HepG2 (cell line): ENCODE measurements around the gene SFXN2. TPM values are rescaled to one million over a fixed set of nuclear protein-coding genes. Genes with fewer than 3 reads are reported as not detected.

Experiments used
- ATAC-seq: fragments of 200-7000 bp; cut with Tn5 transposase; 3 replicates; pipeline ENCODE4 v1.9.1; 2020; ENCODE audit warnings: mild to moderate bottlenecking, moderate library complexity
- BruUV-seq: library from RNA; stranded (reverse); fragments of 400-500 nt; replicated peaks from 2 replicates; lab custom pipeline; 2021; lab: Mats Ljungman, UMichigan
- CTCF ChIA-PET: fragments of 300-600 bp; formaldehyde crosslinking; extraction: SDS; loops from one replicate; lab custom pipeline; 2021; ENCODE audit warnings: low total read pairs, inconsistent platforms, low intra/inter-chr PET ratio; lab: Yijun Ruan, JAX
- POLR2A ChIA-PET: fragments of 350-600 bp; sonication (Branson Sonifier 250); formaldehyde crosslinking; loops from one replicate; lab custom pipeline; 2020; ENCODE audit warnings: antibody characterized with exemption, inconsistent platforms; lab: Yijun Ruan, JAX
- DNase-seq: peaks from one replicate; pipeline ENCODE4 v3.0.0-alpha.2; 2015; ENCODE audit warnings: low spot score
- FAIRE-seq: peaks from 3 replicates; lab custom pipeline; 2011; peaks lifted over from hg19 to GRCh38; lab: Jason Lieb, UNC
- H2AFZ ChIP-seq: one replicate; pipeline ENCODE4 v1.6.1; 2011; ENCODE audit warnings: low read length, inconsistent platforms
- H3K27ac ChIP-seq: fragments of 300-600 bp; 3 replicates; pipeline ENCODE4 v1.8.0; 2011; ENCODE audit warnings: mixed run types, mild to moderate bottlenecking, mixed read lengths, low read length, inconsistent platforms; ENCODE audit not compliant: insufficient read depth; ENCODE audit errors: extremely low read length
- H3K27me3 ChIP-seq, 2 experiments: fragments of 200-600 bp in 1 of 2; 2 replicates in 1 of 2; 3 replicates in 1 of 2; pipeline versions ENCODE4 v1.6.0 to v1.8.0; 2011; ENCODE audit warnings: low read length in 2 of 2, mild to moderate bottlenecking in 2 of 2, moderate library complexity in 2 of 2, inconsistent platforms in 1 of 2; ENCODE audit not compliant: insufficient read depth in 2 of 2, control insufficient read depth in 1 of 2
- H3K36me3 ChIP-seq, 2 experiments: fragments of 200-600 bp in 1 of 2; replicated peaks in 1 of 2; 2 replicates in 1 of 2; 3 replicates in 1 of 2; pipeline versions ENCODE4 v1.5.1 to v1.8.0; 2011; ENCODE audit warnings: low read length in 2 of 2, inconsistent platforms in 1 of 2; ENCODE audit not compliant: insufficient read depth in 2 of 2, control insufficient read depth in 1 of 2
- H3K4me1 ChIP-seq: 2 replicates; pipeline ENCODE4 v1.5.1; 2012; ENCODE audit warnings: low read length, inconsistent platforms; ENCODE audit not compliant: insufficient read depth
- H3K4me2 ChIP-seq: 2 replicates; pipeline ENCODE4 v1.6.0; 2011; ENCODE audit warnings: low read depth, low read length, inconsistent platforms
- H3K4me3 ChIP-seq, 3 experiments: fragments of 200-600 bp in 1 of 3; sonication (generic), shearing (Covaris generic) in 1 of 3; replicated peaks in 1 of 3; 2 replicates each; pipeline ENCODE4 v1.5.1; 2011 to 2016; ENCODE audit warnings: low read length in 3 of 3, inconsistent platforms in 2 of 3, low read depth in 2 of 3, mild to moderate bottlenecking in 2 of 3, control low read depth in 1 of 3, mixed read lengths in 1 of 3; ENCODE audit not compliant: insufficient read depth in 1 of 3
- H3K79me2 ChIP-seq: one replicate; pipeline ENCODE4 v1.6.1; 2011; ENCODE audit warnings: low read length, inconsistent platforms; ENCODE audit not compliant: insufficient read depth
- H3K9ac ChIP-seq: 2 replicates; pipeline ENCODE4 v1.6.0; 2011; ENCODE audit warnings: mild to moderate bottlenecking, low read depth, low read length, inconsistent platforms; ENCODE audit not compliant: insufficient read depth
- H3K9me3 ChIP-seq: 2 replicates; pipeline ENCODE4 v1.5.1; 2012; ENCODE audit warnings: mild to moderate bottlenecking, low read length
- H4K20me1 ChIP-seq: 2 replicates; pipeline ENCODE4 v1.6.0; 2011; ENCODE audit warnings: inconsistent platforms, mild to moderate bottlenecking, low read length, moderate library complexity; ENCODE audit not compliant: insufficient read depth
- BRD4 ChIP-seq: sonication (generic); formaldehyde crosslinking; IDR thresholded peaks from 2 replicates; pipeline ENCODE4 v1.4.0; 2020; ENCODE audit warnings: missing genetic modification reagents
- ETV6 ChIP-seq: sonication (generic); formaldehyde crosslinking; conservative IDR thresholded peaks from 2 replicates; pipeline ENCODE4 v1.4.0; 2020; ENCODE audit warnings: missing genetic modification reagents
- HNRNPK ChIP-seq: fragments of 200-400 bp; formaldehyde crosslinking; IDR thresholded peaks from 2 replicates; pipeline ENCODE4 v1.6.1; 2018; ENCODE audit warnings: low read length, low read depth, moderate library complexity, mild to moderate bottlenecking; ENCODE audit not compliant: poor library complexity, severe bottlenecking
- IKZF4 ChIP-seq: sonication (generic); formaldehyde crosslinking; IDR thresholded peaks from 2 replicates; pipeline ENCODE4 v1.5.1; 2020; ENCODE audit warnings: borderline replicate concordance, mild to moderate bottlenecking, low read depth, missing genetic modification reagents; ENCODE audit errors: not compliant biosample characterization
- RBFOX2 ChIP-seq: fragments of 200-400 bp; formaldehyde crosslinking; IDR thresholded peaks from 2 replicates; pipeline ENCODE4 v1.6.1; 2017; ENCODE audit warnings: low read depth, mild to moderate bottlenecking, low read length
- SAP130 ChIP-seq: IDR thresholded peaks from 2 replicates; pipeline ENCODE4 v1.6.1; 2016; ENCODE audit warnings: low read depth
- SIN3B ChIP-seq: fragments of 150-350 bp; IDR thresholded peaks from 2 replicates; pipeline ENCODE4 v1.6.1; 2014; ENCODE audit warnings: low read length
- TRIM24 ChIP-seq: sonication (generic); formaldehyde crosslinking; IDR thresholded peaks from 2 replicates; pipeline ENCODE4 v1.8.0; 2022; ENCODE audit warnings: mild to moderate bottlenecking, missing genetic modification reagents
- ZBTB7A ChIP-seq: sonication (generic); formaldehyde crosslinking; IDR thresholded peaks from 2 replicates; pipeline ENCODE4 v1.8.0; 2022; ENCODE audit warnings: mild to moderate bottlenecking, missing genetic modification reagents
- ZNF121 ChIP-seq: sonication (generic); formaldehyde crosslinking; IDR thresholded peaks from 2 replicates; pipeline ENCODE4 v1.5.0; 2020; ENCODE audit warnings: mild to moderate bottlenecking, missing genetic modification reagents
- ZNF225 ChIP-seq: sonication (generic); formaldehyde crosslinking; IDR thresholded peaks from 2 replicates; pipeline ENCODE4 v1.4.0; 2020; ENCODE audit warnings: mild to moderate bottlenecking, missing genetic modification reagents
- ZNF296 ChIP-seq: sonication (generic); formaldehyde crosslinking; conservative IDR thresholded peaks from 2 replicates; pipeline ENCODE4 v1.5.0; 2020; ENCODE audit warnings: mild to moderate bottlenecking, missing genetic modification reagents
- ZNF598 ChIP-seq: sonication (generic); formaldehyde crosslinking; IDR thresholded peaks from 2 replicates; pipeline ENCODE4 v1.5.1; 2020; ENCODE audit warnings: mild to moderate bottlenecking, missing genetic modification reagents, borderline replicate concordance
- ZNF746 ChIP-seq: sonication (generic); formaldehyde crosslinking; IDR thresholded peaks from 2 replicates; pipeline ENCODE4 v1.8.0; 2022; ENCODE audit warnings: mild to moderate bottlenecking, missing genetic modification reagents
- ZNF776 ChIP-seq: sonication (generic); formaldehyde crosslinking; IDR thresholded peaks from 2 replicates; pipeline ENCODE4 v1.4.0; 2020; ENCODE audit warnings: mild to moderate bottlenecking, missing genetic modification reagents
- ZNF878 ChIP-seq: sonication (generic); formaldehyde crosslinking; IDR thresholded peaks from 2 replicates; pipeline ENCODE4 v1.8.1; 2023; ENCODE audit warnings: mild to moderate bottlenecking, missing genetic modification reagents, moderate library complexity
- WGBS: methylation state at CpG from one replicate; pipeline ENCODE4 v1.1.6; 2017; ENCODE audit warnings: low lambda C conversion rate; 5-methylcytosine and 5-hydroxymethylcytosine counted together
- in situ Hi-C: cut with HindIII; loops from 2 replicates; pipeline ENCODE4 v1.10.0; 2017; ENCODE audit warnings: low pct_unique_long_range_greater_than_20kb; ENCODE audit not compliant: extremely low pct_ligation_motif_present
- intact Hi-C: fragments of 100-400 bp; cut with micrococcal nuclease; formaldehyde crosslinking; loops from one replicate; pipeline ENCODE4 v1.10.0; 2022; ENCODE audit not compliant: unreplicated experiment
- polyA plus RNA-seq, 8 experiments: library from polyadenylated mRNA; depleted of rRNA in 3 of 8; stranded (reverse) in 7 of 8; unstranded in 1 of 8; fragments of >200 nt; fragmentation: Illumina TruSeq in 4 of 8; extraction: Trizol in 4 of 8; gene quantifications; 2 replicates each; pipeline versions ENCODE4 v1.2.1 to v1.2.3, GENCODE V29; 2011 to 2016; ENCODE audit warnings: low read depth in 4 of 8, missing spikeins in 1 of 8, mixed read lengths in 1 of 8; ENCODE audit not compliant: insufficient read depth in 1 of 8
- total RNA-seq, 5 experiments: library from RNA; depleted of rRNA; stranded (reverse); fragments of >200 nt; fragmentation: Illumina TruSeq; extraction: Trizol; gene quantifications; 2 replicates each; pipeline ENCODE4 v1.2.3, GENCODE V29; 2016; ENCODE audit warnings: low read depth in 1 of 5
- TF ChIP-seq, protein P1 (sequence below): sonication (generic); formaldehyde crosslinking; IDR thresholded peaks from 2 replicates; pipeline ENCODE4 v1.4.0; 2020; ENCODE audit warnings: missing genetic modification reagents, borderline replicate concordance
- TF ChIP-seq, protein P2 (sequence below): sonication (generic); formaldehyde crosslinking; IDR thresholded peaks from 2 replicates; pipeline ENCODE4 v1.4.0; 2020; ENCODE audit warnings: missing genetic modification reagents
- TF ChIP-seq, protein P3 (sequence below): sonication (generic); formaldehyde crosslinking; IDR thresholded peaks from 2 replicates; pipeline ENCODE4 v1.4.0; 2020; ENCODE audit warnings: low read depth, mild to moderate bottlenecking, missing genetic modification reagents

SFXN2 gene
- total and polyA plus RNA-seq, 2 of the 13 experiments (the other 11 are each of a cell fraction or from before 2014, with no cell fraction given), result 12.8 to 21.1 TPM

GRCh38 chr10:102675666-102676533, 38.5 kb upstream of the SFXN2 start:
- Histone ChIP-seq H3K9ac (no peak overlapping the region), H4K20me1 (no peaks in the 10 kb centered on the region), H3K4me1 (peaks cover 86% of the 10 kb centered on the region), H2AFZ (no peak overlapping the region), H3K27me3 (no peaks in the 10 kb centered on the region), H3K9me3 (no peaks in the 10 kb centered on the region), H3K27ac (no peak overlapping the region), H3K4me3 (peak overlapping the region; percentile 21 to 69 (median 24)), H3K79me2 (no peaks in the 10 kb centered on the region), H3K36me3 (no peaks in the 10 kb centered on the region), H3K4me2 (peak overlapping the region; percentile 82)
- no peak; the same call in 2 of the 3 replicates for ATAC-seq
- BruUV-seq, result no TSS peak
- 8% methylated on average over 15 of the region's 16 CpGs for WGBS
- ChIA-PET CTCF (no interaction called here), POLR2A (interaction anchor here (0.6 to 2.4 kb wide), 12 partner anchors 10 to 718 kb away, joined by 3 to 13 read pairs (median 6); partner anchors contain the start of genes ARL3 and SFXN2)
- intact Hi-C loops (loop anchor here (5.0 kb wide), 1 partner anchor 174 kb away; the partner anchor contains the start of genes ACTR1A and SUFU), in situ Hi-C loops (loop anchor here (5.0 kb wide), 1 partner anchor 36 kb away; the partner anchor contains the start of genes ARL3 and SFXN2)
- DNase-seq, result peak; percentile 79
- peak; percentile 37 for FAIRE-seq
- no peak for TF ChIP-seq ZNF121
- TF ChIP-seq ZNF296 (CRISPR knock-in tag), result no peak
- no peak for TF ChIP-seq ZNF776 (CRISPR knock-in tag)
- TF ChIP-seq IKZF4, result no peak
- no peak for TF ChIP-seq HNRNPK
- no peak for TF ChIP-seq RBFOX2
- no peak for TF ChIP-seq ETV6 (CRISPR knock-in tag)
- no peak for TF ChIP-seq ZNF878
- TF ChIP-seq, protein P1, sequence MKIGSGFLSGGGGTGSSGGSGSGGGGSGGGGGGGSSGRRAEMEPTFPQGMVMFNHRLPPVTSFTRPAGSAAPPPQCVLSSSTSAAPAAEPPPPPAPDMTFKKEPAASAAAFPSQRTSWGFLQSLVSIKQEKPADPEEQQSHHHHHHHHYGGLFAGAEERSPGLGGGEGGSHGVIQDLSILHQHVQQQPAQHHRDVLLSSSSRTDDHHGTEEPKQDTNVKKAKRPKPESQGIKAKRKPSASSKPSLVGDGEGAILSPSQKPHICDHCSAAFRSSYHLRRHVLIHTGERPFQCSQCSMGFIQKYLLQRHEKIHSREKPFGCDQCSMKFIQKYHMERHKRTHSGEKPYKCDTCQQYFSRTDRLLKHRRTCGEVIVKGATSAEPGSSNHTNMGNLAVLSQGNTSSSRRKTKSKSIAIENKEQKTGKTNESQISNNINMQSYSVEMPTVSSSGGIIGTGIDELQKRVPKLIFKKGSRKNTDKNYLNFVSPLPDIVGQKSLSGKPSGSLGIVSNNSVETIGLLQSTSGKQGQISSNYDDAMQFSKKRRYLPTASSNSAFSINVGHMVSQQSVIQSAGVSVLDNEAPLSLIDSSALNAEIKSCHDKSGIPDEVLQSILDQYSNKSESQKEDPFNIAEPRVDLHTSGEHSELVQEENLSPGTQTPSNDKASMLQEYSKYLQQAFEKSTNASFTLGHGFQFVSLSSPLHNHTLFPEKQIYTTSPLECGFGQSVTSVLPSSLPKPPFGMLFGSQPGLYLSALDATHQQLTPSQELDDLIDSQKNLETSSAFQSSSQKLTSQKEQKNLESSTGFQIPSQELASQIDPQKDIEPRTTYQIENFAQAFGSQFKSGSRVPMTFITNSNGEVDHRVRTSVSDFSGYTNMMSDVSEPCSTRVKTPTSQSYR, result peak; percentile 40; the same call in 1 of the 2 replicates
- no peak for TF ChIP-seq ZNF598
- peak; percentile 65 for TF ChIP-seq SAP130 (CRISPR knock-in tag)
- TF ChIP-seq ZBTB7A (CRISPR knock-in tag), result no peak
- TF ChIP-seq ZNF225 (CRISPR knock-in tag), result no peak
- TF ChIP-seq SIN3B, result no peak
- TF ChIP-seq TRIM24 (CRISPR knock-in tag), result no peak
- TF ChIP-seq BRD4, result no peak
- TF ChIP-seq, protein P2, sequence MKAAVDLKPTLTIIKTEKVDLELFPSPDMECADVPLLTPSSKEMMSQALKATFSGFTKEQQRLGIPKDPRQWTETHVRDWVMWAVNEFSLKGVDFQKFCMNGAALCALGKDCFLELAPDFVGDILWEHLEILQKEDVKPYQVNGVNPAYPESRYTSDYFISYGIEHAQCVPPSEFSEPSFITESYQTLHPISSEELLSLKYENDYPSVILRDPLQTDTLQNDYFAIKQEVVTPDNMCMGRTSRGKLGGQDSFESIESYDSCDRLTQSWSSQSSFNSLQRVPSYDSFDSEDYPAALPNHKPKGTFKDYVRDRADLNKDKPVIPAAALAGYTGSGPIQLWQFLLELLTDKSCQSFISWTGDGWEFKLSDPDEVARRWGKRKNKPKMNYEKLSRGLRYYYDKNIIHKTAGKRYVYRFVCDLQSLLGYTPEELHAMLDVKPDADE (CRISPR knock-in tag), result no peak
- TF ChIP-seq, protein P3, sequence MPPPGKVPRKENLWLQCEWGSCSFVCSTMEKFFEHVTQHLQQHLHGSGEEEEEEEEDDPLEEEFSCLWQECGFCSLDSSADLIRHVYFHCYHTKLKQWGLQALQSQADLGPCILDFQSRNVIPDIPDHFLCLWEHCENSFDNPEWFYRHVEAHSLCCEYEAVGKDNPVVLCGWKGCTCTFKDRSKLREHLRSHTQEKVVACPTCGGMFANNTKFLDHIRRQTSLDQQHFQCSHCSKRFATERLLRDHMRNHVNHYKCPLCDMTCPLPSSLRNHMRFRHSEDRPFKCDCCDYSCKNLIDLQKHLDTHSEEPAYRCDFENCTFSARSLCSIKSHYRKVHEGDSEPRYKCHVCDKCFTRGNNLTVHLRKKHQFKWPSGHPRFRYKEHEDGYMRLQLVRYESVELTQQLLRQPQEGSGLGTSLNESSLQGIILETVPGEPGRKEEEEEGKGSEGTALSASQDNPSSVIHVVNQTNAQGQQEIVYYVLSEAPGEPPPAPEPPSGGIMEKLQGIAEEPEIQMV, result no peak
- no peak for TF ChIP-seq ZNF746 (CRISPR knock-in tag)
